ENCODE measurements around the gene SVIP.

SVIP gene, protein sequence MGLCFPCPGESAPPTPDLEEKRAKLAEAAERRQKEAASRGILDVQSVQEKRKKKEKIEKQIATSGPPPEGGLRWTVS

GRCh38 chr11:22829231-22830081, at the start of gene SVIP:
Gene SVIP, minus strand, starts transcription at chr11:22829801. Its CDS starts 53 bp downstream, at chr11:22829748.
- DNase-seq, result peak; percentile 98

DNA sequence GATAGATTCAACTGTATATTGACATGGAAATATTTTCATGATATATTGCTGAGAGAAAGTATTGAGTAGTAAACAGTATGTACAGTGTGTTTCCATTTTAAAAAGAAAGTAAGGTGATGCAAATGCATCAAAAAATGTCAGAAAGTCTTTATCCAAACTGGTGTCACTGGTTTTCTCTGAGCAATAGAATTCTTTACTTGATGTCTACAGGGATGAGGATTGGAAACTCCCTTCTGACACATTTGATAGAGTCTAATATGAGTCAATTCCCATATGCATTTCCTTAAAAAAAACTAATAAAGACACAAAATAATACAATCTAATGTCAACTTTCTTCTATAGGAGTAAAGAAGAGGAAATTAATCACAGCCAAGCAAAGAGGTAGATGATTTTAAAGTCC, 49.0 kb upstream of the SVIP start:
- no peak for DNase-seq

DNA sequence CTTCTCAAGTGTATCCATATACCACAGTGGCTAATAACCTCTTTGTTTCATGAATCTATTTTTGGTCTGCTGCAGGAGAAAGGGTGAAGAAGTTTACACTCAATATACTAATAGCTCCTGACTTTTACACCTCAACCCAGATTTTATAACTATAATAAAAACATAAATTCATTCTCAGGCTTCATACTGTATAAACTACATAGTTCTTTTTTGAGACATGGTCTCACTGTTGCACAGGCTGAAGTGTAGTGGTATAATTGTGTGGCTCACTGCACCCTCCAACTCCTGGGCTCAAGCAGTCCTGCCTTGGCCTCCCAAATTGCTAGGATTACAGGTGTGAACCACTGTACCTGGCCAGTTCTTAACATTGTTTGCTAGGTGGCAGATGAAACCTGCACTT, 48.4 kb upstream of the SVIP start:
- DNase-seq, result no peak

DNA sequence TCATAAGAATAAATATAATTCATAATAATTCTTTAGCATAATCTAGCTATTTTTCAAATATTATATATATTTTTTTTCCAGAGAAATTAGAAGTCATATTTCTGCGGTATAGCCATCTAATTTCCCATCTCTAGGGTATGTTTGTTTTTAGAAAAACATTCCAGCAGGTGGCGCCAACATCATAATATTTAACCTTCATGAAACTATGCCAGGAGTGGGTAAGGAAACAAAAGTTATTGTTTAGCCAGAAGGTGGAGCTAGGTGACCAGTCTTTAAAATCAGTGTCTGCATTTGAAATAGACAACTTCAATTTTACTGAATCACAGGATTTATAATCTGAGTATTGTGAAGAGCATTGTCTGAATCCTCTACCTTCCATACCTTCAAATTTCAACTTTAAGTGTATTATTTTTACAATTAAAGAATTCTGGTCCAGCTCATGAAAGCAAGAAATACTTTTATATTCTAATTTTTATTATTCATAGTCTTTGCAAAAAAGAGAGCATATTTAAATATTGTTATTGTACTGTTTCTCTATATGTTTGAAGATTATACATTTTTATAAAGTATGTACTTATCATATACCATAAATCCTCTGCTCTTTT, 46.4 kb upstream of the SVIP start:
- DNase-seq, result peak; percentile 96

GRCh38 chr11:22869325-22869724, 39.7 kb upstream of the SVIP start:
- no peak for DNase-seq

- DNase-seq, result no peak
Measured at GRCh38 chr11:22860241-22860640, 30.6 kb upstream of the SVIP start, which contains the start of gene CCDC179. Gene CCDC179, minus strand, starts transcription at chr11:22860474. Its CDS starts 53 bp downstream, at chr11:22860421.

GRCh38 chr11:22859756-22860155, 30.2 kb upstream of the SVIP start:
- DNase-seq, result no peak

DNA sequence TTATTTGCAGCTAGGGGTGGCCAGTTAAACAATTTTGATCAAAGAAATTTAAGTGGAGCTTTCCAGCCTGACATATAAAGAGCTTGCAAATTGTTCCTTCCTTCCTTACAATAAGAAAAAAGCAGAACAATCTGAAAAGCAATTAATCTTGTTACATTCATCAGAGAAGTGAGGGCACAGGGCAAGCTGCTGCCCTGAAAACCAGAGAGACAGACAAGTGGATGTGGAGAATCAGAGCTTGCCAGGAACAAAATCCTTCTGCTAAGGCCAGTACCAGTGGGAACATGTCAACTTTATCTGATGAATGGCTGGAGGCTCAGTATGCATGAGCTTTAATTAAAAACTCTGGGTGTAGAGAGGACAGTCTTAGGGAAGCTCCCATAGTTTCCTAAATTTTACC, 21.9 kb upstream of the SVIP start:
- DNase-seq, result no peak

DNA sequence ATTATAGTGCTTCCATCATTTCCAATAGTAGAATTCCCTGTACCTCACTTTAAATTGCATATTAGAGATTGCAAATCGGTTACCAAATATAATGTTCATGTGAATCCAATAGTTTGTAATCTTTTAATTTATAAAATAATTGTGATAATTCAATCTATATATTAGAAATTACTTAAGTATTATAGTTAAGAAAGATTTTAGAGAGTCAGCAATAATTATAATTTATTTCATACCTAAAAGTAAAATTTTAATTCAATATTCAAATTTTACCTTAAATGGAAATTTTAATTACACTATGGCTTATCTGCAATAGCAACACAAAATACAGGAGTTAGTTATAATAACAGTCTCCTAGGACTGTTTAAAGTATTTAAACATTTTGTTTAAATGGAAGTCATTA, 17.1 kb upstream of the SVIP start:
- no peak for DNase-seq

GRCh38 chr11:22832315-22833015, 2.9 kb upstream of the SVIP start:
- no peak for DNase-seq

DNA sequence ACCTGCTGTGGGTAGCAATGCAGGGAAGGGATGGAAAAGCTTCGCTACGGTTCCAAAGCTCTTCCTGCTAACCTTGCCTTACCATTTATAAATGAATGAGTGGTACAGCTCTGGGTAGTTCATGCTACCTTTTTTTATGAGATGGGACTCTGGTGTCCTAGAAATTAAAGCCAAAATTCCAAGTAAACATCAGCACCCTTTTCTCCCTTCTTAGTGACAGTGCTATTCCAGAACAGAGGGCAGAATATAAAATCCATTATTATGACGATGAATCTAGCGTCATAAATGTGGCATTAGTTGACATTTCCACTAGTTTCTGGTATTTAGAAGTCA, 447 bp upstream of the SVIP start:
- no peak for DNase-seq

- DNase-seq, result peak; percentile 51
Measured at GRCh38 chr11:22828373-22828772, 1.2 kb downstream of the SVIP start.

DNA sequence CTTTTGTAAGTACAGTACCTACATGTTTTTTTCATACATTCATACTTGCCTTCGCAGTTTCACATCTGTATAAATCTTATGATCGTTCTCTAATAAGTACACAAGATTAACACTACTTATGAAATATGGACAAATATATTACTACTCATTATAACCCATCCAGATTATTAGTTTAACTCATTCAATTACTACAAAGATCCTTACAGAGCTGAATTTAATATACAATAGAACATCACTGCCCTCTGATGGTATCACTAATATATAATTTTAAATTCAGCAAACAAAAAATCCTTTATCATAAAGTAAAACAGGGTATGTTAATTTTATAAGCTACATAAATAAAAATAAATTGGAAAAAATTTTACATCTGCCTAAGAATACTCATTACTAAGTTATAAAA, 7.4 kb downstream of the SVIP start:
- no peak for DNase-seq

DNA sequence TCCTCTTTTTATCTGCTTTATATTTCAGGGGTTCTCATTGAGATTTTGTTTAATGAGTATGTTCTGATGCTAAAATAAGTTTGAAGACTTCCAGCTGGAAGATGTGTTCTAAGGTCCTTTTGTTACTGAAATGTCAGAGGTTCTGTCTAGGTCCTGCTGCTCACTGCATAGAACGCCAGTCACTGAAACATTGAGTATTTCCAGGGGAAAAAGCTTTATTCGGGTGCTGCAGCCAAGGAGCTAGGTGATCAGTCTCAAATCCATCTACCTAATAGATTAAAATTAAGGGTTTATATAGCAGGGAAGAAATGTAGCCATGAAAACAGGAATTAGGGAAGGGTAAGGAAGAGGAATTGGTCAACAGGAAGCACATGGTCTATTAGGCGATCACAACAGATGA, 19.7 kb downstream of the SVIP start:
- DNase-seq, result no peak

DNA sequence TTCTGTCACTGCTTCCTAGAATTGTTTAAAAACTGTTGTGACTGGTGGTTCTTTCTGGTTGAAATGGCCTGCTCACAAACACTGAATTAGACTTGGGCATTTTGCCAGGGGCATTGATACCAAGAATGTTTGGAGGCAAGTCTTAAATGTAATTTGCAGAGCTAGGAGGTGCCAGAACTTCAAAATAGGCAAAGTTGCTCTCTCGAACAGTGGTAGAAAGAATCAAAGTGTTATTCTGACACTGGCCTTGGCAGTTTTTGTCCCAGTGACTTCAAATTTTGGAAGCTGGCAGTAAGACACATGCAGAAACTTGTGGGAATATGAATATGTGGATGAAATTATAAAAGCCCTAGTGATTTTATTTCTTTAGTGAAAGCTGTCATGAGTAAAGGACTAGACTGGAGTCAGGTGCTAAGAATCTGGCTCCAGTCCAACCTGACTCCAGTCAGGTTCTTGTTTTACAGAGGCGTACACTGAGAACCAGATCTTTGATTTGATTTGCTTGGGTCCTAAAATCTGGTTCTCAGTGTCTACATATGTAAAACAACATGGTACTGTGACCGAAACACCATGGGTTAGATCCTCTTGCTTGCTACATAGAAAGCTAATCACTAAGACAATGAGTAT, 20.9 kb downstream of the SVIP start:
- DNase-seq, result no peak

GRCh38 chr11:22807855-22808570, 21.6 kb downstream of the SVIP start:
- DNase-seq, result no peak

GRCh38 chr11:22807391-22807790, 22.2 kb downstream of the SVIP start:
- no peak for DNase-seq

- no peak for DNase-seq
Measured at GRCh38 chr11:22802861-22803260, 26.7 kb downstream of the SVIP start.

- DNase-seq, result no peak
Measured at GRCh38 chr11:22800482-22800881, 29.1 kb downstream of the SVIP start.

DNA sequence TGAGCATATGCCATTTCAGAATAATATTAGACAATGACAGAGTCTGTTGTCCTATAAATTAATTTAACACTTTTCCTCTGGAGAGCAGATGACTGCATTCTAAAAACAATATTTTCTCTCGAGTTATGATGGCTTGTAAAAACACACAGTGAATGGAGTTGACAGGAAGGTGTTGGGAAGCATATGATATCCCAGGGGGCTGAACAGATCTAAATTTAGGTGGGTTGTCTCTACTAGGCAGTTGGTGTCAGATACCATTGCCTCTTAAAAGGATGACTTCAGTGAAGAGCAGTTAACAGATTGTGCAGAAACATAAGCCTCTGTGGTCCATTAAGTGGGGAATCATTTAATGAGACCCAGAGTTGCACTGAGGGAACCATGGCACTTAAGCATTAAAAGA, 30.7 kb downstream of the SVIP start:
- DNase-seq, result no peak

DNA sequence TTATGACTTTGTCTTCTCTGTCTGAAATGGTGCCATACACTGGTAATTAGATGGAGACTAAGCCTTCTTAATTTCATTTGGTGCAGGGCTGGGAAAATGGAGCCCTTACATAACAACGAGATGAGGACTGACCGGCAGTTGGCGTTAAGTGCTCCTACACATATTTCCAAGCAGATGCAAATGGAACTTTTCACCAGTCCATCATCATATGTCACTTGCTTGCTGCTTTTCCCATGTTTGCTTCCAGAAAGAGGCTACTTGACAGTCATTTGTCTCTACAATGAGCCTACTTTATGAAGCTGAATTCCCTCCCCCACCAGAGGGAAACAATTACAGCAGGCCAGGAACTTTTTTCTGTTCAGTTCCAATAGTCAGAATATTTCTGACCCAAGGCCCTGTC, 32.6 kb downstream of the SVIP start:
- DNase-seq, result no peak

- no peak for DNase-seq
Measured at GRCh38 chr11:22795914-22796313, 33.7 kb downstream of the SVIP start.

DNA sequence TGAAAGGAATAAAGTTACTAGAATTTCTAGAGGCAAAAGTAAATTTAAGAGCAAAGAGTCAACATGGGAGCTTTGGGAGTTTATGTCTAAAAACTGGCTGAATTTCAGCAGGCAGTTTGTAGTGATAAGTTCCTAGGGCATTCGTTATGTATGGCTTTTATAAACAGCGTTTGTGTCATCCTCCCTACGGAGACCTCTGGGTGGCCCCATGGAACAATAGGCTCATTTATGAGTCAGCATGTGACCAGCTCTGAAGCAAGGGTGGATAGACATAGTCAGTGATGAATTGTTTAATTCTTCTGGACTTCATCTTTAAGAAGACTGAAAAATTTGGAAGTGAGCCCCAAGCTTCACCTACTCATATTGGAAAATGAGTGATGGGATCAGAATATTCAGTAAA, 37.1 kb downstream of the SVIP start:
- DNase-seq, result no peak
